DND-41 (cell line): ENCODE measurements around the gene OXGR1.
A peak's percentile ranks its signal among the peaks of the same experiment; 100 is the strongest.

ENCODE experiments used
- ATAC-seq: fragments of 200-7000 bp; cut with Tn5 transposase; 3 replicates; pipeline ENCODE4 v1.9.1; 2021; ENCODE audit warnings: low read depth; ENCODE audit not compliant: insufficient read depth
- DNase-seq: peaks from one replicate; pipeline ENCODE4 v3.0.0-alpha.2; 2020
- H2AFZ ChIP-seq: 2 replicates; pipeline ENCODE4 v1.6.0; 2012; ENCODE audit warnings: low read depth, low read length
- H3K27ac ChIP-seq: 2 replicates; pipeline ENCODE4 v1.5.1; 2012; ENCODE audit warnings: low read length, inconsistent platforms
- H3K27me3 ChIP-seq: fragments of 200-600 bp; sonication (generic); 2 replicates; pipeline ENCODE4 v1.6.0; 2012; ENCODE audit warnings: low read length, mild to moderate bottlenecking, inconsistent platforms; ENCODE audit not compliant: insufficient read depth, poor library complexity
- H3K36me3 ChIP-seq: 2 replicates; pipeline ENCODE4 v1.5.1; 2012; ENCODE audit warnings: low read length, inconsistent platforms; ENCODE audit not compliant: insufficient read depth
- H3K4me1 ChIP-seq: 2 replicates; pipeline ENCODE4 v1.5.1; 2012; ENCODE audit warnings: mild to moderate bottlenecking, low read length; ENCODE audit not compliant: insufficient read depth
- H3K4me2 ChIP-seq: 2 replicates; pipeline ENCODE4 v1.6.0; 2012; ENCODE audit warnings: mild to moderate bottlenecking, moderate library complexity, low read length, inconsistent platforms; ENCODE audit not compliant: insufficient read depth
- H3K4me3 ChIP-seq, 2 experiments: fragments of 200-600 bp in 1 of 2; shearing (Covaris generic) in 1 of 2; 2 replicates each; pipeline ENCODE4 v1.5.1; 2012 to 2016; ENCODE audit warnings: inconsistent platforms in 2 of 2, low read length in 2 of 2, mild to moderate bottlenecking in 2 of 2, low read depth in 1 of 2, moderate library complexity in 1 of 2
- H3K79me2 ChIP-seq: 2 replicates; pipeline ENCODE4 v1.6.0; 2012; ENCODE audit warnings: low read length, inconsistent platforms; ENCODE audit not compliant: insufficient read depth
- H3K9ac ChIP-seq: 2 replicates; pipeline ENCODE4 v1.6.0; 2012; ENCODE audit warnings: low read depth, mild to moderate bottlenecking, inconsistent platforms, low read length, moderate library complexity
- H3K9me3 ChIP-seq: 2 replicates; pipeline ENCODE4 v1.5.1; 2012; ENCODE audit warnings: low read length, moderate library complexity, mild to moderate bottlenecking, inconsistent platforms; ENCODE audit not compliant: insufficient read depth, severe bottlenecking
- H4K20me1 ChIP-seq: 2 replicates; pipeline ENCODE4 v1.6.0; 2012; ENCODE audit warnings: low read length; ENCODE audit not compliant: insufficient read depth
- EZH2 ChIP-seq: IDR thresholded peaks from 3 replicates; pipeline ENCODE4 v1.6.1; 2012; ENCODE audit warnings: borderline replicate concordance, low read depth, mild to moderate bottlenecking, moderate library complexity, low read length, inconsistent platforms; ENCODE audit not compliant: severe bottlenecking
- TF ChIP-seq, protein P1 (sequence below): IDR thresholded peaks from 2 replicates; pipeline ENCODE4 v1.5.1; 2012; ENCODE audit warnings: borderline replicate concordance, low read length, moderate library complexity, mild to moderate bottlenecking; ENCODE audit not compliant: poor library complexity, severe bottlenecking; ENCODE audit errors: extremely low read depth

Gene OXGR1

DNA sequence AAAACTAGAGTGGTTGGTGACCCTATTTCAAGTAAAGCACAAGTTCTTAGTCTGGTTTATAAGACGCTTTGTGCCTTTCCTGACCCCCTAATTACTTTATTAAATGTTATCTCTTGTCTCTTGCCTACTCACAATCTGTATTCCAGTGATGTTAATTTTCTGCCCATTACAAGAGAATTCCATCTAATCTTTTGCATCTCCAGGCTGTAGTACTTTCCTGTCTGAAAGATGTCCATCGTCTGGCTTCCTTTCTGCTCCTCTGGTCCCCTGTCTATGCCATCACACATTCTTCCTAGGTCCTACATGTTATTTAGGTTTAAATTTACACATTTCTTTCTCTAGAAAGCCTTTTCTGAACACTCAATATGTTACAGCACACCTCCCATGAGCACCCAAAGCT lies 25.9 kb upstream of the OXGR1 start:
- Histone ChIP-seq H3K79me2 (no peaks in the 10 kb centered on the region), H3K4me1 (peaks cover 8% of the 10 kb centered on the region; the same call in 1 of the 2 replicates), H3K9ac (no peak overlapping the region), H3K4me2 (no peak overlapping the region), H4K20me1 (no peaks in the 10 kb centered on the region), H3K27ac (no peak overlapping the region), H3K9me3 (no peaks in the 10 kb centered on the region), H2AFZ (no peak overlapping the region), H3K36me3 (no peaks in the 10 kb centered on the region), H3K27me3 (peaks cover 8% of the 10 kb centered on the region), H3K4me3 (no peak overlapping the region)
- ATAC-seq (no peak), DNase-seq (no peak)
- no peak for TF ChIP-seq EZH2
- TF ChIP-seq, protein P1, sequence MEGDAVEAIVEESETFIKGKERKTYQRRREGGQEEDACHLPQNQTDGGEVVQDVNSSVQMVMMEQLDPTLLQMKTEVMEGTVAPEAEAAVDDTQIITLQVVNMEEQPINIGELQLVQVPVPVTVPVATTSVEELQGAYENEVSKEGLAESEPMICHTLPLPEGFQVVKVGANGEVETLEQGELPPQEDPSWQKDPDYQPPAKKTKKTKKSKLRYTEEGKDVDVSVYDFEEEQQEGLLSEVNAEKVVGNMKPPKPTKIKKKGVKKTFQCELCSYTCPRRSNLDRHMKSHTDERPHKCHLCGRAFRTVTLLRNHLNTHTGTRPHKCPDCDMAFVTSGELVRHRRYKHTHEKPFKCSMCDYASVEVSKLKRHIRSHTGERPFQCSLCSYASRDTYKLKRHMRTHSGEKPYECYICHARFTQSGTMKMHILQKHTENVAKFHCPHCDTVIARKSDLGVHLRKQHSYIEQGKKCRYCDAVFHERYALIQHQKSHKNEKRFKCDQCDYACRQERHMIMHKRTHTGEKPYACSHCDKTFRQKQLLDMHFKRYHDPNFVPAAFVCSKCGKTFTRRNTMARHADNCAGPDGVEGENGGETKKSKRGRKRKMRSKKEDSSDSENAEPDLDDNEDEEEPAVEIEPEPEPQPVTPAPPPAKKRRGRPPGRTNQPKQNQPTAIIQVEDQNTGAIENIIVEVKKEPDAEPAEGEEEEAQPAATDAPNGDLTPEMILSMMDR = no peak

DNA sequence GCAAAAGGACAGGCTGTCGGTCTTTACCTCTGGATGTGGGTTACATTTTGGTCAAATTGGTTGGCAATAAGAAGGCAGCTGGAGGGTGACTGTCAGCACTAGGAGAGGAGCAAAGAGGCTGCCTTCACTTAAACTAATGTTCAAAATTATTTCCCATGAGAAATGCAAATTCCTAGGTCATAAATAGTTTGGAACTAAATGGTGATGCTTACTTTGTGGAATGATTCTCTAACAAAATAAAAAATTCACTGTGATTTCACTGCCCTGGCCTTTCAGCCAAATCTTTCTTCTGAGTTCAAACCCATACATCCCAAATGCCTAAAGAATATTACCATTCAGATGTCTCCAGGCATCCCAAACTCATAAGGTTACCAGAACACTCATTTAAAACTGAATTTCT lies 25.0 kb upstream of the OXGR1 start:
- H3K27ac ChIP-seq = no peak overlapping the region
- no peak overlapping the region for H3K4me3 ChIP-seq
- H3K9ac ChIP-seq = no peak overlapping the region
- H3K36me3 ChIP-seq = no peaks in the 10 kb centered on the region
- no peaks in the 10 kb centered on the region for H4K20me1 ChIP-seq
- H3K27me3 ChIP-seq = peaks cover 6% of the 10 kb centered on the region
- no peak overlapping the region for H2AFZ ChIP-seq
- no peak for TF ChIP-seq EZH2
- TF ChIP-seq, protein P1 = no peak
- ATAC-seq (no peak), DNase-seq (no peak)
- H3K79me2 ChIP-seq = no peaks in the 10 kb centered on the region
- peaks cover 8% of the 10 kb centered on the region; the same call in 1 of the 2 replicates for H3K4me1 ChIP-seq
- no peaks in the 10 kb centered on the region for H3K9me3 ChIP-seq
- no peak overlapping the region for H3K4me2 ChIP-seq

DNA sequence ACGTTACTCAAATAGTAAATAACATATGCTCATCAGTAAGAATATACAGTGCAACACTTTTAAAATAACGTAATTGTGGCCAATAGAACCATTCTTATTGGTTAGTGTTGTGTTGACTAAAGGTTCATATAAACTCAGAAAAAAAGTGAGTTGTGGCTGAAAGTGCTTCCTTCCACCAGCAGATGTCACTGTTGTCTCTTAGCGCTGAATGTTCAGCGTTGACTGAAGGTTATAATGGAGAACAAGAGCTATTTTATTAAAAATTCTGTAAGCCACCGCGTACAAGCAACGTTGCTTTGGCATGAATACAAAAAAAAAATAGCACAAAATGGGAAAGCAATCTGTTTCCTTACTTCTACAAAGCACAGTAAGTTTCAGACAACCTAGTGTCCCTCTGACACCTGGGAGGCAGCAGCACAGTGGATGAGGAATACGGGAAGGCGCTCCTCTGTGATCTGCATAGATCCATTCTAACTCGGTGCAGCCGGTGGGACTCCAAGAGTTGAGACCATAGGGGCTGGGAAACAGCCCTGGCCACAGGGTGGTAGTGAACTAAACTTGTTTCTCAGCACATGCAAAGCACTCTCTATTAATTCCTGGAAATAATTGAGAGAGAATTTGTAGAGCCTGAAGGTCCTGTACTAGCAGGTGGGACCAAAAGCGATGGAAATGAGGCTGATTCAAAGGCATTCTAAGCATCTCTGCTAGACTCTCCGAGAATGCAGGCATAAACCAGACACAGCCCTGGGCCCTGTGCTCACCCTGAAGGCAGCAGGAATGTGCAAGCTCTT lies 23.9 kb upstream of the OXGR1 start:
- peak; percentile 78 for ATAC-seq
- H3K27ac ChIP-seq = no peak overlapping the region
- H3K36me3 ChIP-seq = no peaks in the 10 kb centered on the region
- no peak overlapping the region for H2AFZ ChIP-seq
- no peaks in the 10 kb centered on the region for H3K79me2 ChIP-seq
- H3K4me1 ChIP-seq = peaks cover 8% of the 10 kb centered on the region; the same call in 1 of the 2 replicates
- peak; percentile 52 for DNase-seq
- H3K9me3 ChIP-seq = no peaks in the 10 kb centered on the region
- H4K20me1 ChIP-seq = no peaks in the 10 kb centered on the region
- H3K4me3 ChIP-seq = no peak overlapping the region
- H3K9ac ChIP-seq = no peak overlapping the region
- peaks cover 6% of the 10 kb centered on the region for H3K27me3 ChIP-seq
- TF ChIP-seq, protein P1 = peak; percentile 87
- TF ChIP-seq EZH2 = no peak
- H3K4me2 ChIP-seq = no peak overlapping the region
